ENCODE data around the gene CFAP141.
"Not testable (repeated sequence)": the region's sequence is repeated elsewhere in the genome, so short reads cannot be mapped to it uniquely, and the experiment has no call there.

CFAP141 gene

DNA sequence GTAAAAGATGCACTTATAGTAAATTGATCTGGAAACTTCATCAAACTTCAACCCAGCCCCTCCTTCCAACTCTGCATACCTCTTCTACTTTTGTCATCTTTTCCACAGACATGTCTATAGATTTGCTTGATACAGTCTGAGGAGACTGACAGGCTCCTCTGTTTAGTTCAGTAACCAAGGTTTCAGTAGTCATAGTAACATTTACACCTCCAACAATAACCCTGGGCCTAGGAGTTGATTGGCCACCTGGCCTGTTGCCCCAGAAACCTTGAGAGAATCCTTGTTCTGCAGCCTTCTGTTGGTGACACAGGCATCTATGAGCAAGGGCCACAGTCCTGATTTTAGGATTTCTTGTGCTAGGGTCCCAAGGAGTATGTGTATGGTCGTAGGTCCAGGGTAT is at the start of gene CFAP141:
CFAP141 (minus strand) TSS at position 138 of the 400 bp plus-strand sequence; CDS start at position 112, 26 bp downstream.
- DNase-seq: no peak

DNA sequence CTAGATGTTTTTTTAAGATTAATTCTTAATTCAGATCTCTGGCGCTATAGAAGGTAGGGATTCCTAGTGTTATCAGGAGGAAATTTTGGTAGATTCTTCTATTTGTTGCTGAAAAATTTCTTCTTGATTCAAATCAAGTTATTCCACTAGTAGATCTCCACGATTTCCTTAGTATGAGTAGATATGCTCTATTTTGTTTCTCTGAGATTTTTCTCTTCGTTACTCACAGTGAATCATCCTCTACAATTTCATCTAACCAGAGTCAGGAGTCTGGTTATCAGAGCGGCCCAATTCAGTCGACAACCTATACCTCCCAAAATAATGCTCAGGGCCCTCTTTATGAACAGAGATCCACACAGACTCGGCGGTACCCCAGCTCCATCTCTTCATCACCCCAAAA is 47.5 kb upstream of the CFAP141 start:
- DNase-seq: no peak

DNA sequence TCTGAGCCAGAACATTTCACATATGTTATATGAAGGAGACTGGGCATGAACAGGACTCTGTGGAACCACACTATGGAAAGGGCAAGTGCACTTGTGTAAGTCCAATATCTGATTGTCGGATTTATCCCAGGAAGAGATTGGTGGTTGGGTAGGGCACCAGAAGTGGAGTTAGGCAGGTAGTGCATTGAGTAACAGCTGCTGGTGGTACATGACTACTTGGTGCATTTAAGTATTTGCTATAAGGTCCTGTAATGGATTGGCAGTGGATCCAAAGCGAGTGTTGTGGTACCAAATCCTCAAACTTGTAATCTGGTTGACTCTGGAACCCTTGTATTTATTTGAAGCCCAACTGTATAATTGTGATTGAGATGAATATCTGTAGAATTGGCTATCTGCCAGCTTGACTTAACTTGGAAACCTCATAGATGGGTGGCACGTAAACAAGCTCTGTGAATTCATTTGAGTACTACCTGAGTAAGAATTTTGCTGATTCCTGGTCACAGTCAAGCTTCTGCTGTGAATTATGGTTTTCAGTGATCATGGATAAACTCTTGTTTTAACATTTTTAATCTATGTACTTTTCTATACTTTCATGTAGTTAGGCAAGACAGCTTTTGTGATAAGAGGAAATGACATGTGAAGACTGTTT is 35.7 kb upstream of the CFAP141 start:
- no peak for DNase-seq

DNA sequence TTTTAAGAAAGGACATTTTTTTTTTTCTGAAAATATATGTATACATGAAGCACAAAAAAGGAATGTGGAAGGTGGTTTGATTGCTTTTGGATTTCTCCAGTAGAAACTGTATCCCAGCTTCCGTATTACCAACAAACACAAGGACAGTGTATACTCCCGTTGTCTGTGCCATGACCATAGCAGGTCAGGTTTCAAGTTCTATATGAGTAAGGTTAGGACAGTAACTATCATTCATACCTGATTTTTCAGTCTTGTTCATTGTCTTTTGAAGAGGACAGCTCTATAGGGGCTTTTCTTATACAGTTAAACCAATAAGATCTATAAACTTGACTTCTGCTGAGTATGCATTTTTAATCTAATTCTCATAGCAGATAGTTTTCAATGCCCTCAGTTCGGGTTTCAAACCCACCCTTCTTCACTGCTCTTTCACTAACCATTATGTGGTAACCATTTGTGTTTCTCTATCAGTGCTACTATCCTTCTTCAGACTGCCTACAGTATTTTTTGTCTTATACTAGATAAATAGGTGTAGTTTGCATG is 34.2 kb upstream of the CFAP141 start:
- no peak for DNase-seq

DNA sequence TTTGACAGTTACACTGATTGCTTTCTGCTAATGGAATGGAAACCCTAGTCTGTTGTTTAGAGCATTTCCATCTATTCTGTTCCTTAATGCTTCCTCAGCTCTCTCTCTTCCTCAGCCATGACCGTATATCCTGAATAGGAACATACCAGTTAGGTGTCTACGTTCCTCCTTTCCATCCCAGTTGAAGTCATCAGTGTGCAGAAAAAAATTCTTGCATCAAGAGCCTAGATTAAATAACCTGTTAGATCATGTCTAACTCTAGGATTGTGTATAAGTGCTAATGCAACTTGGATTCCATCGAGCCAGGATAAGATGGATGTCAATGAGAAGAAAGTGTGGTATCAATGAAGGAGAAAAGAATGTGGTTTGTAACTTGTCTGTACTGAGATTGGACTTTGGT is 33.4 kb upstream of the CFAP141 start:
- DNase-seq: no peak

DNA sequence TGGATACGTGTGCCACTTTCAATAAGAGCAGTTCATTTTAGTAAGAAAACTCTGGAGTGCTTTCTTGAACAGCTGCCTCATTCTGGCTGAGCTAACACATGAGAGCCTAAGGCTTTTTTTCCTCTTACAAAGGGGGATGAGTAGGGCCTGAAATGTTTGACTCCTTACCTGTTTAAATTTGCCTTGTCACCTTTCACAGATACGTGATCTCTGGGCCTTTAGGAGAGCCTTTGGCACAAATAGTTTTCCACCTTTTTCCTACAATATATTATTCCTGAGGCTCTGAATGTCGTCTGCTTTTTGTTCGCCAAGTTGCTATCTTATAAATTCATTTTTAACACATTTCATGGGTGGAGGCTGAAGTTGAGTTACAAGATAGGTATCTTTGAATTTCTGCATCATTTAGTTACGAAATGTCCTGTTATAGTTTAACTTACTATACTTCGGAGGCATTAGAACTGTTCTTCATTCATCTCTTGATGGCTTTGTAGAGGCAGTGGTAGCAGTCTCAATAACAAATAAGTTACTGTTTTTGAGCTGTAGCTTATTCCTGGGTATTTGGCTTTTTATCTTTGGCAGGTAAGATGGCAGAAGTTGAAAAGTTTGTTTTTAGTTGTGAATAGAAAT is 31.9 kb upstream of the CFAP141 start:
- DNase-seq: no peak

DNA sequence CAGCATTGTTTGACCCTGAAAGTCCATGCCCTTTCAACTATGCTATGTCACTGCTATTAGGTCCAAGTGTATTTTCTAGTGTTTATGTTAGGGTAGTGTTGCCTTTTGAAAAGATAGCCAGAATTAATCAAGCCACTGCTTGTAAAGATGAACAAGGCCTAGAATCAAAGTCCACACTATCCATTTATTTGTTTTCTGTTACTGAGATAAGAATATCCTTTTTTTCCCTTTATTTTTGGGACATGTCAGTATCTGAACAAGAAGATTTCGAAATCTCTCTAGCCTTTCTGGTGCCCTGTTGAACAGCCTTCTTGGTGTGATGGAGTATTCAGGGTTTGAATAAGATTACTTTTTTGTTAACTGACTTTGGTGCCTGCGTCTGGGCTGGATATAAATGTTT is 31.3 kb upstream of the CFAP141 start:
- DNase-seq: no peak

DNA sequence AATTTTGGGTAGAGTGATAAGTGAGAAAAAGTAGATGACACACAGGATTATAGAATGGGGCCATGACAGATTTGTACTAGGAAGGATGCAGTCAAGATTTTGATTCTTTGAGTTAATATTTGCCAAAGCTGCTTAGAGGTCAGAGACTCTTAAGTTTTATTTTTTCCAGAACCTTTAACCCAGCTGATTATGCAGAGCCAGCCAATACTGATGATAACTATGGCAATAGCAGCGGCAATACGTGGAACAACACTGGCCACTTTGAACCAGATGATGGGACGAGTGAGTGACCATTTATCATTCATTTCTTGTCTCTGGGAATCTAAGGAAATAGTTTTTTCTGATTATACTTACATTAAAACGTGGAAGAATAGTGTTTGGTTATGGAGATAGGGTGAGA is 30.7 kb upstream of the CFAP141 start:
- no peak for DNase-seq

DNA sequence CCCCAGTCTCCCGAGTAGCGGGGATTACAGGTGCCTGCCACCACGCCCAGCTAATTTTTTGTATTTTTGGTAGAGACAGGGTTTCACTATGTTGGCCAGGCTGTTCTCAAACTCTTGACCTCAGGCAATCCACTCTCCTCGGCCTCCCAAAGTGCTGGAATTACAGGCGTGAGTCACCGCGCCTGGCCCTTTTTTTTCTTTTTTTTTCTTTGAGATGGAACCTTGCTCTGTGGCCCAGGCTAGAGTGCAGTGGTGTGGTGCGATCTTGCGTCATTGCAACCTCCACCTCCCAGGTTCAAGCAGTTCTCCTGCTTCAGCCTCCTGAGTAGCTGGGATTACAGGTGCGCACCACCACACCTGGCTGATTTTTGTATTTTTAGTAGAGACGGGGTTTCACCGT is 27.0 kb upstream of the CFAP141 start:
- DNase-seq: not testable (repeated sequence)

DNA sequence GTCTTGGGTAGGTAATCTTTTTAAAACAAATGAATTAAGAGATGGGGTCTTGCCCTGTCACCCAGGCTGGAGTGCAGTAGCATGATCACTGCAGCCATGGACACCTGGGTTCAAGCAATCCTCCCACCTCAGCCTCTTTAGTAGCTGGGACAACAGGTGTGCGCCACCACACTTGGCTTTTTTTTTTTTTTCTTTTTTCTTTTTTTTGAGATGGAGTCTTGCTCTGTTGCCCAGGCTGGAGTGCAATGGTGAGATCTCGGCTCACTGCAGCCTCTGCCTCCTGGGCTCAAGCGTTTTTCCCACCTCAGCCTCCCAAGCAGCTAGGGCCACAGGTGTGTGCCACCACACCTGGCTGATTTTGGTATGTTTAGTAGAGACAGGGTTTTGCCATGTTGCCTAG is 25.0 kb upstream of the CFAP141 start:
- not testable (repeated sequence) for DNase-seq

DNA sequence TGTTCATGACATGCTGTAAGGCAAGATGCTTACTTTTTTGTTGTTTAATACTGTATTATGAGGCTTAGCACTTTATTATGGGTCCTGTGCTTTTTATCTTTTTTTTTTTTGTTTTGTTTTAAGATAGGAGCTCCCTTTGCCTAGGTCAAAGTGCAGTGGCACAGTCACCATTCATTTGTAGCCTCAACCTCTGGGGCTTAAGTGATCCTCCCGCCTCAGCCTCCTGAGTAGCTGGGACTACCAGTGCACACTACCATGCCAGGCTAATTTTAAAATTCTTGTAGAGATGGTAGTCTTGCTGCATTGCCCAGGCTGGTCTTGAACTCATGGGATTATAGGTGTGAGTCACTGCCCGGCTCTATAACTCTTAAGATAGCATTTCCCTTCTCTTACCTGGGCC is 19.2 kb upstream of the CFAP141 start:
- DNase-seq: no peak

DNA sequence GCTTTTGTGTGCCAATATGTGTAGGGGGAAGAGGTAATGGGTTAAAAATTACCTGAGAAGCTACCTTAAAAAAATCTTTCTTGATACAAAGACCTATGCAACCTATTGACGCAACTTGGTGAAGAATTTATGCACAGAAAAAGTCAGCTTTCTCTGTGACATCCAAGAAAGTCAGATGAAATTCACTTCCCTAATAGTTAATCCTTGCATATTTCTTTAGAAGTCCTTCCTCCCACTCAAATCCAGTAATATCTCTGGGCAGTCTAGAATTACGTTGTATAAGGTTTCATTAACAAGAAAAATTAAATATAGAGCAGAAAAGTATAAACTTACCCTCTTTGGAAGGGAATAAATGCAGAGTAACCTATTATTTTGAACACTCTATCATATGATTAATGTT is 17.5 kb upstream of the CFAP141 start:
- DNase-seq: no peak

DNA sequence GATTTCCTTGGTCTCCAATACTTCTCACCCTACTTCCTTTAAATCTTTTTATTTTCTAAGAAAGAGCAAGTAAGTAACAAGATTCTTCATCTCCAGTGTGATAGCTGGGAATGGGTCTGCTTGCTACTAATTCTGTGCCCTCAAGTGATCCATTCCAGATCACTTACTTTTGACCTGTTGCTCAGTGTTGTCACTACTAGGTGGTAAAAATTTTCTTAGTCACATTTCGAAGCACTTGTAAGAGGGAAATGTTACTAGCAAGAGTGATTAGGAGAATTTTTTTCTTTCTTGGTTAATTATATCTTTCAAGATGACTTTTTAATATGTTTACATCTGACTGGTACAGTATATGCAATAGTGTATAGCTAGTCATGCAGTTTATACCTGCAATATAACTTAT is 16.8 kb upstream of the CFAP141 start:
- no peak for DNase-seq

DNA sequence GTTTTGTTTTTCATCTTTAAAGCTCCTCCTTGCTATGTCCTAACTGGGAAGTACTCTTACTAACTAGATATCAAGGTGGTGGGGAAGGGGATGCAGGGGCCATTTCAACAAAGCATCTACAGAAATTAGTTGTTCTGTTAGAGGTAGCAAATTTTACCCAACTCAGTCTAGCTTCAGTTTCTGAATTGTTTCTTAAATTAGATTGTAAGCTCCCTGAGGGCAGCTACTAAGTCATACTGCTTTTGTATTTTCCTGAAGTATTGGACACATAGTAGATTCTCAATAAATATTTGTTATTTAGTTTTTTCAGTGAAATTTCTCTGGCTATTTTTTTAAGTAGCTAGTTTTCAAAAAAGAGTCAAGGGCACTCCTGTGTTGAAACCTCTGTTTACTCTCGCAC is 16.4 kb upstream of the CFAP141 start:
- no peak for DNase-seq

DNA sequence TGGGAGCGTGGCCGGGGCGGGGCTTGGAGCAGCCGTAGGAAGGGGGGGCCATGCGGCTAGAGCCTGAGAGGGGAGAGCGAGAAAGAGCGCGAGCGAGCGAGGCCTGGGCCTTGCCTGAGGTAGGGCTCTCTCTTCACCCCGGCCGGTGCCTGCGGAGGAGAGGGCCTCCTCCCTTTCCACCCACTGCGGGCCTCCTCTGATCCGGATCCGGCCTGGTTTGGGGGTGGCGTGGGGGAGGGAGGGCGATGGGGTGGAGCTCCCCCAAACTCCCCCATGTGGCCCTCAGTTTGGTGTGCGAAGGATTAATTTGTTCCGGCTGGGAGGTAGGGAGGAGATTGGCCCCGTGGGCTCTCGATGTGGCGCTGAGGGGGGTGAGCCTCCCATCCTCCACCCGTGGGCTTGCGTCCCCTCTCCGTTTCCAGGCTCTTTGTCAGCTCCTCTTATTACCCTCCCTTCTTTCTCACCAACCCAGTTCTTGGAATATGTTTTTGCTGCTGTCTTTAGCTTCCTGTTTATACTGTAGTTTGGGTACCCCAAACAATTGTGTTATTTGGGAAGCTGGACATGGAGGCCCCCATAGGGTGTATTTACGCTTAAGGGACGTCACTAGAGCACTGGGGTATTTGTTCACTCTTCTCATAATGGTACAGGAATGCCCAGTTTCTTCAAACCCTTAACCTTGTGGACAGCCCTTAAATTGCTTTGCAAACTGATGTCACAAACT is 15.3 kb upstream of the CFAP141 start:
- peak; percentile 52 for DNase-seq

DNA sequence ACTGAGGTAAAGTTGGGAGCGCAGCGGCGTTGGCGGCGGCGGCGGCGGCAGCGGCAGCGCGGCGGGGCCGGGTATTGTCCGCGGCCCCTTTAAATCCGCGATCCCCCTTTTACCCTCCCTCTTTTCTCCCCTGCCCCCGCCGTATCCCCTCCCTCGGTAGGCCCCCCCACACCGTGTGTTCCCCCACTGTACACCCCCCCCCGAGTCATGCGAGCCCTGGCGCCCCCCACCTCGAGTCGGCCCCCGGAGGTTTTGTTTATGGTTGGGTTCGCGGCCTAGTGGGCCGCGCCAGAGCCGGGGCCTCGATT is 14.8 kb upstream of the CFAP141 start:
- DNase-seq: no peak

DNA sequence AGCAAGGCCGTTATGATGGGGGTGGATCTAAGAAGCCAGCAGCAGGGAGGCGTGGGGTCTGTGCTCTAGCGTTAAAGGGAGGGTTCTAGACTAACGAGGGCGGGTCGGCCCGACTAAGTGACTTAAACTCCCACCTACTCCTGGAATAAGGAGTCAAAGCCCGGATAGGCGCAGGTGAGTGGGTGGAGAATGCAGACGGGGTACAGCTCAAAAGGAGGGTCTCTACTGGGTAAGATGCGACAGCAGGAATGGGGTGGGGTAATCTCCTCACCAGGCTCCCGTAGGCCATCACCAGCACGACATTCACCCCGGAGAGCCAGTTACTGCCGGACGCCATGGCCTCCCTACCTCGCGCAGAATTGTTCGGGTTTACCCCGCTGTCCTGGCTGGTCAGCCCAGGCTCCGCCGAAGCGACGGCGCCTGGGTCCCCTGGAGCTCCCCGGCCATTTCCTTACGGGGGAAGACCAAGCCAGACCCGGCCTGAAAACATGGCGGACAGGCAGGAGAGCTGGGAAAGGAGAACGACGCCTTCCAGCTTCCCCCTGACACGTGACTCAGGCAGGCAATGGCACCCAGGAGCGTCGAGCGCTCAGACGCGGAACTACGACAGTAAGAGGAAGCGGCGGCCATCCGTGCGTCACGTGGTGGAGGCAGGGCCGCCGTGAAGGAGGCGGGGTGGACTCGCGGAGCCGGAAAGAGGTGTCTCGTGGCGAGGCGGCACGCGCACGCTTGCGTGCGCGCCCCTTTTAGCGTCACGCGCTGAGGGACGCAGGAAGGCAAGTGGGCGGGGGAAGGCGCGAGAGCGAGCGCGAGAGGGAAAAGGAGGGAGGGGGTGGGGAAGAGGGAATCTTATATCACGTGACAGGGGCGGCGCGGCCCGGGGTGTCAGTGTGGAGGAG is 14.2 kb upstream of the CFAP141 start, which contains the start of gene UBAP2L:
UBAP2L (plus strand) TSS at position 885 of the 899 bp plus-strand sequence. CDS start 4,169 bp downstream, outside the sequence.
- peak; percentile 99 for DNase-seq

DNA sequence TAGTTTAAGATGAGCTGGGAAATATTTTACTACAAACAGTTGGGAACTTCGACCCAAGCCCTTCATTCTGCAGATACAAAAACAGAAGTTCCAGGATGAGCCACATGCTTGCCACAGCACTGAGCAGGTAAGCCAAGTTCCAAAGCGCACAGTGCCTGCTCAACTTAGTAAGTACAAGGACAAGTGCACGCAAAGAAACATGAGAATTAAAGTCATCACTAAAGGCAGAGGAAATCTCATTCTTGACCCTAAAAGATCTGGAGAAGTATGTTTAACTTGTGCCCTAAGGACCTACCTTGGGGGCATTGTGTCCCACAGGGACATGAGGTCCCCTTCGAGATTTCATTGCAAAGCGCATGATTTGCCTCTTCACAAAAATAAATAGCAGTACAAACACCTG is 13.4 kb upstream of the CFAP141 start:
- DNase-seq: peak; percentile 11

DNA sequence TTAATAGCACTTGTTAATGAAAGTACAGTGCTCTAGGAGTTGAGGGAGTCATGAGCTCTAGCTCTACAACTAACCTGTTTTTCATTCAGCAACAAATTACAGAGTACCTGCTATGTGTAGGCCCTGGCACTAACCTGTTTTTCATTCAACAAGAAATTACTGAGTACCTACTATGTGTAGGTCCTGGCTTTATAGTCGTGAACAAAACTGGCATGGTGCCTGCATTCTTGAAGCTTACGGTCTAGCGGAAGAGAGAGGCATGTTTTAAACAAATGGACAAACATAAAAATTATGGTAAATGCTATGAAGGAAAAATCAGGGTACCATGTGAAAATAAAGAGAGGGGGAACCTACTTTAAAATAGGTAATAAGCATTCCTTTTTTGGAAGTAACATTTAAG is 12.4 kb upstream of the CFAP141 start:
- no peak for DNase-seq

DNA sequence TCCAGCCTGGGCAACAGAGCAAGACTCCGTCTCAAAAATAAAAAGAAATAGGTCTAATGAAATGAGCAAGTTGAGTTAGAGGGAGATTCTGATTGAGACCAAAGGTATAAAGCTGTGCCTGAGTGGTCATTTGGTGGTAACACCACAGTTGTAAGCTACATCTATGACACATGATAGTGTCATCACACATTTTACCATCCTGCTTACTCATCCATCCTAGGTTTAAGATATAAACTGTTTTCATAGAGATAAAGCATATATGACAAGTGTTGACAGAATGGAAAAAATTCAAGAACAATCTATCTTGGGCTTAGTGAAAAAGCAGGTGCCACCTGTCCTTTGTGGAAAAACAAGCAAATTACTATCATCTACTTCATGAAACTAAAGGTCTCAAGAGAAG is 7.1 kb upstream of the CFAP141 start:
- no peak for DNase-seq

DNA sequence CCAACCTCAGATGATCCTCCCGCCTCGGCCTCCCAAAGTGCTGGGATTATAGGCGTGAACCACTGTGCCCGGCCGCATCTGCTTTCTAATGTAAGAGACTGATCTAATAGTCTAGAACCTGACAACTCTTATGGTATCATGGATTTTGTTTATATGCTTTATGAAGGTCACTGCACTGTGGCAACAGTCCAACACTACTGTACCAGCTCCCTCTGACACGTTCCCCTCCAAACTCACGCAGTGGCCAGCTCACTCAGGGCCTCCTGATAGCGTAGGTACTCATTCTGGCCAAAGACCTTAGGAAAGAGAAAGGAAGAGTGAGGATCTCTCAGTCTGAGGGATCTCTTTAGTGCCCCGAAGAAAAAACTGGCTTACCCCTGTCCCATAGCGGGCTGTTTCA is 6.0 kb upstream of the CFAP141 start:
- DNase-seq: no peak

DNA sequence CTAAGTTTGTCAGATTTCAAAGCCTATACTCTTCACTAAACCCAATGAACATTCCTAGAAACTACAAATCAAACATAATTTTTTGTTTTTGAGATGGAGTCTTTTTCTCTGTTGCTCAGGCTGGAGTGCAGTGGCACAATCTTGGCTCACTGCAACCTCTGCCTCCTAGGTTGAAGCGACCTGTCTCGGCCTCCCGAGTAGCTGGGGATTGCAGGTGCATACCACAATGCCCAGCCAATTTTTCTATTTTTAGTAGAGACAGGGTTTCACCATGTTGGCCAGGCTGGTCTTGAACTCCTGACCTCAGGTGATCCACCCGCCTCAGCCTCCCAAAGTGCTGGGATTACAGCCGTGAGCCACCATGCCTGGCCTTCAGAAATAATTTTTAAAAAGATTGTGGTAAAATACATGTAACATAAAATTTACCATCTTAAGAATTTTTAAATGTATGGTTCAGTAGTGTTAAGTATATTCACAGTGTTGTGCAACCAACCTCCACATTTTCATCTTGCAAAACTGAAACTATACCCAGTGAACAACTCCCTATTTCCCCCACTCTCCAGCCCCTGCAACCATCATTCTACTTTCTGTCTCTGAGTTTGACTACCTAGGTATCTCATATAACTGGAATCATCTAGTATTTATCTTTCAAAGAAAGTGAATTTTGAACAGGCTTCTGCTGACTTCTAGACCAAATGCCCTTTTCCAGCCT is 2.7 kb upstream of the CFAP141 start:
- DNase-seq: no peak

Data from fibroblast of upper back skin (primary cell).